K562 (cell line): Measurements from ENCODE around the gene SRCAP. TPM values are rescaled to one million over a fixed set of nuclear protein-coding genes. Genes with fewer than 3 reads are reported as not detected.

Source experiments
- ARID4B ChIP-seq: sonication (generic); formaldehyde crosslinking; IDR thresholded peaks from 2 replicates; pipeline ENCODE4 v1.8.0; 2022; ENCODE audit warnings: mild to moderate bottlenecking, missing genetic modification reagents
- CC2D1A ChIP-seq: fragments of 450-650 bp; IDR thresholded peaks from 2 replicates; pipeline ENCODE4 v1.6.1; 2017; ENCODE audit warnings: mild to moderate bottlenecking
- IRF2 ChIP-seq: sonication (generic); formaldehyde crosslinking; IDR thresholded peaks from 2 replicates; pipeline ENCODE4 v1.8.1; 2022; ENCODE audit warnings: mild to moderate bottlenecking, missing genetic modification reagents
- KLF16 ChIP-seq: IDR thresholded peaks from 2 replicates; pipeline ENCODE4 v1.6.1; 2016; ENCODE audit warnings: antibody characterized with exemption
- NCOA4 ChIP-seq: fragments of 450-650 bp; IDR thresholded peaks from 2 replicates; pipeline ENCODE4 v1.6.1; 2018; ENCODE audit warnings: mild to moderate bottlenecking; ENCODE audit not compliant: partially characterized antibody
- RAD51 ChIP-seq: fragments of 450-650 bp; IDR thresholded peaks from 2 replicates; pipeline ENCODE4 v1.7.1; 2016; ENCODE audit warnings: low read depth, mild to moderate bottlenecking, borderline replicate concordance
- SETDB1 ChIP-seq: IDR thresholded peaks from one replicate; pipeline ENCODE4 v1.6.1; 2012; ENCODE audit warnings: low read length, control low read depth, inconsistent platforms
- SPI1 ChIP-seq: IDR thresholded peaks from 2 replicates; pipeline ENCODE4 v1.6.1; 2011; ENCODE audit warnings: low read depth, low read length, control low read depth, borderline replicate concordance
- ZNF140 ChIP-seq: fragments of 250-450 bp; sonication (Bioruptor Pico); IDR thresholded peaks from 2 replicates; pipeline ENCODE4 v1.8.0; 2021; ENCODE audit warnings: moderate library complexity, mild to moderate bottlenecking, inconsistent platforms
- ZNF384 ChIP-seq: IDR thresholded peaks from 2 replicates; pipeline ENCODE4 v1.6.1; 2012; ENCODE audit warnings: low read depth, low read length, improper control_type of control experiment
- ZNF586 ChIP-seq: fragments of 450-650 bp; formaldehyde crosslinking; conservative IDR thresholded peaks from 2 replicates; pipeline ENCODE4 v1.4.0; 2020; ENCODE audit warnings: mild to moderate bottlenecking, moderate library complexity
- ZNF764 ChIP-seq: fragments of 250-450 bp; sonication (Bioruptor Pico); IDR thresholded peaks from 2 replicates; pipeline ENCODE4 v1.4.0; 2020; ENCODE audit warnings: low read depth, mild to moderate bottlenecking, moderate library complexity
- ZNF79 ChIP-seq: fragments of 250-450 bp; sonication (Bioruptor Pico); IDR thresholded peaks from 2 replicates; pipeline ENCODE4 v1.4.0; 2020; ENCODE audit warnings: low read depth, mild to moderate bottlenecking, moderate library complexity
- polyA plus RNA-seq, 8 experiments: library from polyadenylated mRNA; depleted of rRNA in 4 of 8; stranded (reverse) in 5 of 8; unstranded in 3 of 8; fragments of >200 nt; fragmentation: Nextera tagmentation in 2 of 8; fragmentation: Illumina TruSeq in 1 of 8; extraction: Ambion mirVana in 2 of 8; extraction: Trizol in 1 of 8; gene quantifications; 2 replicates each; pipeline versions ENCODE4 v1.2.1 to v1.2.3, GENCODE V29; 2011 to 2014; ENCODE audit warnings: inconsistent platforms in 1 of 8, missing spikeins in 1 of 8
- total RNA-seq, 7 experiments: library from RNA; depleted of rRNA in 6 of 7; stranded (reverse); fragments of >200 nt in 6 of 7; fragmentation: Illumina TruSeq in 2 of 7; extraction: Trizol in 2 of 7; gene quantifications; 2 replicates each; pipeline versions ENCODE4 v1.2.1 to v1.2.3, GENCODE V29; 2011 to 2021; ENCODE audit warnings: low replicate concordance in 1 of 7
- TF ChIP-seq, protein P1 (sequence below): fragments of 450-650 bp; formaldehyde crosslinking; IDR thresholded peaks from 2 replicates; pipeline ENCODE4 v1.4.0; 2020; ENCODE audit warnings: mild to moderate bottlenecking, moderate library complexity
- TF ChIP-seq, protein P2 (sequence below): fragments of 200-400 bp; formaldehyde crosslinking; IDR thresholded peaks from 2 replicates; pipeline ENCODE4 v1.6.1; 2017; ENCODE audit warnings: mild to moderate bottlenecking, low read depth, low read length, moderate library complexity
- TF ChIP-seq, protein P3 (sequence below), 2 experiments: fragments of 450-650 bp in 1 of 2; sonication (generic) in 1 of 2; formaldehyde crosslinking in 1 of 2; IDR thresholded peaks in 1 of 2; conservative IDR thresholded peaks in 1 of 2; 2 replicates each; pipeline versions ENCODE4 v1.6.1 to v1.8.1; 2016 to 2023; ENCODE audit warnings: mild to moderate bottlenecking in 2 of 2, moderate library complexity in 2 of 2, inconsistent platforms in 1 of 2, missing genetic modification reagents in 1 of 2

Gene SRCAP
- total and polyA plus RNA-seq, 9 of the 15 experiments (the other 6 are each of a cell fraction or from before 2014, with no cell fraction given), result 0.21 to 62.6 (median 5.8) TPM

DNA sequence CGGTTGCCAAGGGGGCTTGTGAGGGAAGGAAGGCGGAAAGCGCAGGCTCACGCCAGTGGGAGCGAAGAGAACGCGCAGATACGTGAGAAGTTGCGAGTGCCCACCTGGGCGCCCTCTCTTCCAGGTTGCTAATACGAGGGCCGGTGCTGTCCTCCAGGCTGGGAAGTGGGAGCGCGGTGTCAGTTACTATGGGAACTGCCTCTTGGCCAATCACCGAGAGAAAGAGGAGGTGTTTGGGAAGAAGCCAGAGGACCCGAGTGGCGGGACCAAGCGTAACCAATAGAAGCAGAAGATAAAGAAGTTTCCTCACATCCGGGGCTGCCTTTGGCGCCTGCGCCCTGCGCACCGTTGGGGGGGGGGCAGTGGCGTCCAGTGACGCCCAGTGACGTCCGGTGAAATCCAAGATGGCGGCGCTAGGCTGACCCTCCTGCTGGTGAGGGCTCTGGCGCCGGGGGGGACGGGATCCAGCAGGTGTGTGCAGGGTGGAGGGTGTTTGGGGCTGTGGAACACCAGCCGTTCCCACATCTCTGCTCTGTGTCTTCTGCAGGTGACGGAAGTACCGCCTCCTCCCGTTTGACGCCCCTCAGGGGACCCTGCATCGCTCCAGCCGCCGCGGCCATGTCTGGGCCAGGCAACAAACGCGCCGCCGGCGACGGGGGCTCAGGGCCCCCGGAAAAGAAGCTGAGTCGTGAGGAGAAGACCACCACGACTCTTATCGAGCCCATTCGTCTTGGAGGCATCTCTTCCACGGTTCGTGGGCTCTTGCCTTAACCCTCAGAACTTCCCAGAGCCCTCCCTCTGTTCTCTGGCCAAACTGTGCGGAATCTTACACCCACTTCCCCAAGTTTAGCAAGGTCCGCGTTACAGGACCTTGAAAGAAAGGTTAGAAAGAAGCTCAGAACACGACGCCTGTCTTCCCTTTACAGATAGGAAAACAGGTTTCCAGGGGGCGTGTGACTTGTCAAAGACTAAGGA is 63.2 kb downstream of the SRCAP start, which contains the start of the genes CFAP119 and RNF40 (continued):
- TF ChIP-seq, protein P1, sequence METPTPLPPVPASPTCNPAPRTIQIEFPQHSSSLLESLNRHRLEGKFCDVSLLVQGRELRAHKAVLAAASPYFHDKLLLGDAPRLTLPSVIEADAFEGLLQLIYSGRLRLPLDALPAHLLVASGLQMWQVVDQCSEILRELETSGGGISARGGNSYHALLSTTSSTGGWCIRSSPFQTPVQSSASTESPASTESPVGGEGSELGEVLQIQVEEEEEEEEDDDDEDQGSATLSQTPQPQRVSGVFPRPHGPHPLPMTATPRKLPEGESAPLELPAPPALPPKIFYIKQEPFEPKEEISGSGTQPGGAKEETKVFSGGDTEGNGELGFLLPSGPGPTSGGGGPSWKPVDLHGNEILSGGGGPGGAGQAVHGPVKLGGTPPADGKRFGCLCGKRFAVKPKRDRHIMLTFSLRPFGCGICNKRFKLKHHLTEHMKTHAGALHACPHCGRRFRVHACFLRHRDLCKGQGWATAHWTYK, result 0 out of 2 replicates have a peak, but pooled peaks have one; percentile 48
- TF ChIP-seq ZNF586 (CRISPR knock-in tag) (no peak), ZNF384 (no peak), ZNF79 (CRISPR knock-in tag) (no peak), ZNF764 (no peak), SPI1 (peak; percentile 68; the same call in 1 of the 2 replicates), KLF16 (no peak), RAD51 (no peak), ZNF140 (no peak), IRF2 (CRISPR knock-in tag) (no peak), ARID4B (CRISPR knock-in tag) (peak; percentile 97), SETDB1 (no peak), NCOA4 (no peak), CC2D1A (peak; percentile 85; the same call in 1 of the 2 replicates)
- TF ChIP-seq, protein P2, sequence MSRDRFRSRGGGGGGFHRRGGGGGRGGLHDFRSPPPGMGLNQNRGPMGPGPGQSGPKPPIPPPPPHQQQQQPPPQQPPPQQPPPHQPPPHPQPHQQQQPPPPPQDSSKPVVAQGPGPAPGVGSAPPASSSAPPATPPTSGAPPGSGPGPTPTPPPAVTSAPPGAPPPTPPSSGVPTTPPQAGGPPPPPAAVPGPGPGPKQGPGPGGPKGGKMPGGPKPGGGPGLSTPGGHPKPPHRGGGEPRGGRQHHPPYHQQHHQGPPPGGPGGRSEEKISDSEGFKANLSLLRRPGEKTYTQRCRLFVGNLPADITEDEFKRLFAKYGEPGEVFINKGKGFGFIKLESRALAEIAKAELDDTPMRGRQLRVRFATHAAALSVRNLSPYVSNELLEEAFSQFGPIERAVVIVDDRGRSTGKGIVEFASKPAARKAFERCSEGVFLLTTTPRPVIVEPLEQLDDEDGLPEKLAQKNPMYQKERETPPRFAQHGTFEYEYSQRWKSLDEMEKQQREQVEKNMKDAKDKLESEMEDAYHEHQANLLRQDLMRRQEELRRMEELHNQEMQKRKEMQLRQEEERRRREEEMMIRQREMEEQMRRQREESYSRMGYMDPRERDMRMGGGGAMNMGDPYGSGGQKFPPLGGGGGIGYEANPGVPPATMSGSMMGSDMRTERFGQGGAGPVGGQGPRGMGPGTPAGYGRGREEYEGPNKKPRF, result no peak
- TF ChIP-seq, protein P3, sequence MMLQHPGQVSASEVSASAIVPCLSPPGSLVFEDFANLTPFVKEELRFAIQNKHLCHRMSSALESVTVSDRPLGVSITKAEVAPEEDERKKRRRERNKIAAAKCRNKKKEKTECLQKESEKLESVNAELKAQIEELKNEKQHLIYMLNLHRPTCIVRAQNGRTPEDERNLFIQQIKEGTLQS (IDR thresholded peaks at IDR 0.05), result 0 out of 2 replicates have a peak, but pooled peaks have one; percentile 15
- TF ChIP-seq, protein P3 (CRISPR knock-in tag; conservative IDR thresholded peaks at IDR 0.05), result 0 out of 2 replicates have a peak, but pooled peaks have one; percentile 28
